HCT116 (cell line): ENCODE results near the gene LACTBL1. TPM values are rescaled to one million over a fixed set of nuclear protein-coding genes. Genes with fewer than 3 reads are reported as not detected.
"Not testable (repeated sequence)": the region's sequence is repeated elsewhere in the genome, so short reads cannot be mapped to it uniquely, and the experiment has no call there.

Experiments used
- ATAC-seq: fragments of 200-7000 bp; cut with Tn5 transposase; 2 replicates; pipeline ENCODE4 v1.9.1; 2020; ENCODE audit warnings: mild to moderate bottlenecking, moderate library complexity
- BruUV-seq: library from RNA; stranded (reverse); fragments of 400-500 nt; replicated peaks from 2 replicates; lab custom pipeline; 2021; lab: Mats Ljungman, UMichigan
- CTCF ChIA-PET: fragments of 300-600 bp; sonication (Branson Sonifier 250); formaldehyde crosslinking; loops from one replicate; lab custom pipeline; 2021; ENCODE audit warnings: antibody characterized with exemption; lab: Charles Lee
- POLR2A ChIA-PET: fragments of 300-600, 350-600 bp; sonication (Branson Sonifier 250); formaldehyde crosslinking; loops from one replicate; lab custom pipeline; 2021; ENCODE audit warnings: antibody characterized with exemption; lab: Charles Lee
- RAD21 ChIA-PET, 2 experiments: fragments of 300-600 bp; sonication (Branson Sonifier 250); formaldehyde crosslinking; loops; one replicate each; lab custom pipeline; 2023; ENCODE audit warnings: low total read pairs in 2 of 2; ENCODE audit not compliant: uncharacterized antibody in 2 of 2, unreplicated experiment in 2 of 2, low non-redundant PET in 1 of 2; lab: Charles Lee
- DNase-seq: peaks from one replicate; pipeline ENCODE4 v3.0.0-alpha.2; 2010; ENCODE audit warnings: low read depth, low spot score
- H2AFZ ChIP-seq: fragments of 200-600 bp; shearing (Covaris generic), sonication (generic); 2 replicates; pipeline ENCODE4 v1.6.1; 2017; ENCODE audit warnings: low read depth, mixed run types, mixed read lengths, antibody characterized with exemption, low read length; ENCODE audit not compliant: poor library complexity, severe bottlenecking
- H3K27ac ChIP-seq: 2 replicates; pipeline ENCODE4 v1.5.1; 2012; ENCODE audit warnings: low read depth, low read length
- H3K27me3 ChIP-seq: fragments of 200-600 bp; sonication (generic); 2 replicates; pipeline ENCODE4 v1.6.1; 2016; ENCODE audit warnings: mixed run types, low read length, mixed read lengths; ENCODE audit not compliant: insufficient read depth
- H3K36me3 ChIP-seq, 2 experiments: fragments of 200-500 bp in 1 of 2; fragments of 200-600 bp in 1 of 2; sonication (Bioruptor generic) in 1 of 2; sonication (generic) in 1 of 2; 2 replicates each; pipeline versions ENCODE4 v1.5.1 to v1.6.1; 2014 to 2016; ENCODE audit warnings: low read length in 2 of 2, inconsistent platforms in 1 of 2, mixed read lengths in 1 of 2, mixed run types in 1 of 2; ENCODE audit not compliant: insufficient read depth in 2 of 2, control insufficient read depth in 1 of 2
- H3K4me1 ChIP-seq, 2 experiments: fragments of 200-600 bp in 1 of 2; sonication (generic) in 1 of 2; 2 replicates each; pipeline versions ENCODE4 v1.5.1 to v1.6.1; 2012 to 2017; ENCODE audit warnings: low read length in 2 of 2, inconsistent platforms in 1 of 2, mild to moderate bottlenecking in 1 of 2, mixed read lengths in 1 of 2, mixed run types in 1 of 2, moderate library complexity in 1 of 2; ENCODE audit not compliant: insufficient read depth in 2 of 2, control insufficient read depth in 1 of 2
- H3K4me2 ChIP-seq: fragments of 200-600 bp; sonication (generic); 2 replicates; pipeline ENCODE4 v1.6.1; 2017; ENCODE audit warnings: mixed run types, low read length, mixed read lengths
- H3K4me3 ChIP-seq, 2 experiments: fragments of 200-600 bp in 1 of 2; sonication (generic) in 1 of 2; replicated peaks in 1 of 2; 2 replicates each; pipeline ENCODE4 v1.5.1; 2011 to 2016; ENCODE audit warnings: low read length in 2 of 2, control low read depth in 1 of 2, low read depth in 1 of 2, mild to moderate bottlenecking in 1 of 2, mixed read lengths in 1 of 2, mixed run types in 1 of 2
- H3K79me2 ChIP-seq: fragments of 200-600 bp; sonication (generic); 2 replicates; pipeline ENCODE4 v1.6.1; 2017; ENCODE audit warnings: mild to moderate bottlenecking, mixed run types, low read length, moderate library complexity, mixed read lengths; ENCODE audit not compliant: insufficient read depth
- H3K9ac ChIP-seq: fragments of 200-600 bp; sonication (generic); 2 replicates; pipeline ENCODE4 v1.6.1; 2016; ENCODE audit warnings: low read length, mixed read lengths
- H3K9me2 ChIP-seq: fragments of 200-600 bp; sonication (generic), shearing (Covaris generic); 2 replicates; pipeline ENCODE4 v1.6.1; 2017; ENCODE audit warnings: mixed run types, mild to moderate bottlenecking, moderate library complexity; ENCODE audit not compliant: insufficient read depth
- H3K9me3 ChIP-seq, 2 experiments: fragments of 200-500 bp in 1 of 2; fragments of 200-600 bp in 1 of 2; sonication (Bioruptor generic) in 1 of 2; sonication (generic) in 1 of 2; 2 replicates each; pipeline ENCODE4 v1.6.1; 2014 to 2017; ENCODE audit warnings: low read length in 2 of 2, mixed read lengths in 2 of 2, inconsistent platforms in 1 of 2, low read depth in 1 of 2, mild to moderate bottlenecking in 1 of 2, mixed run types in 1 of 2, moderate library complexity in 1 of 2; ENCODE audit not compliant: control insufficient read depth in 1 of 2, insufficient read depth in 1 of 2
- H4K20me1 ChIP-seq: fragments of 200-600 bp; sonication (generic), shearing (Covaris generic); 2 replicates; pipeline ENCODE4 v1.6.1; 2017; ENCODE audit warnings: mixed run types, mild to moderate bottlenecking, moderate library complexity; ENCODE audit not compliant: insufficient read depth
- CBX3 ChIP-seq: IDR thresholded peaks from 2 replicates; pipeline ENCODE4 v1.6.1; 2012; ENCODE audit warnings: low read depth
- SIN3A ChIP-seq: IDR thresholded peaks from 2 replicates; pipeline ENCODE4 v1.6.1; 2012; ENCODE audit warnings: low read depth
- SRF ChIP-seq: IDR thresholded peaks from 2 replicates; pipeline ENCODE4 v1.6.1; 2012; ENCODE audit warnings: low read depth
- YY1 ChIP-seq: IDR thresholded peaks from 2 replicates; pipeline ENCODE4 v1.6.1; 2011; ENCODE audit warnings: low read length, low read depth, moderate library complexity, mild to moderate bottlenecking; ENCODE audit not compliant: insufficient replicate concordance; ENCODE audit errors: extremely low read depth
- ZFX ChIP-seq: fragments of 450-650 bp; IDR thresholded peaks from 2 replicates; pipeline ENCODE4 v1.6.1; 2017
- intact Hi-C: fragments of 100-400 bp; cut with micrococcal nuclease; formaldehyde crosslinking; loops from 2 replicates; pipeline ENCODE4 v1.10.0; 2022
- total RNA-seq: library from RNA; stranded (reverse); gene quantifications from one replicate; pipeline ENCODE4 v1.2.1, GENCODE V29; 2021; ENCODE audit not compliant: unreplicated experiment
- TF ChIP-seq, protein P1 (sequence below): IDR thresholded peaks from 2 replicates; pipeline ENCODE4 v1.6.1; 2012

LACTBL1 gene
- total RNA-seq, 1 experiment from 2014 or later, result not detected

DNA sequence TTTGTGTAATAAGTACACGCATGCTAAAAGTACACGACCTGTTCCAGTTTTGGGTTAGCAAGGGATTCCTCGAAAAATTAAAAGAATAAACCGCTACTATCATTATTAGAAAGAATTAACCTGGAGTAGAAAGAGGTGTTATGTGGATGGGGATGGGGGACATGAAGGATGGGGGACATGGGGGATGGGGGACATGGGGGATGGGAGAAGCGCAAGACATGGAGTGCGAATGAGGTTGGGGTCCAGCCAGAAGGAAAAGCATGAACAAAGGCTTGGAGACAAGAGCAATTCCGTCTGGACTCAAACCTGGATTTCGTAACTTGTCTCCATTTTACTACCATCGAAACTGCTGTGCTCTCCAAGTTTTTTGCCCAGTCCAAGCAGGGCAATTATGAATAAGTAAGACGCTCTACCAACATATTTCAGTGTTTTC lies 46.0 kb upstream of the LACTBL1 start:
- peak; percentile 10 for ATAC-seq
- Histone ChIP-seq H2AFZ (peak overlapping the region; percentile 65), H3K27ac (peak overlapping the region; percentile 34), H3K4me1 (peaks cover 7 to 30% of the 10 kb centered on the region in 2 experiments; a peak in 3 of 4 replicates), H3K36me3 (no peaks in the 10 kb centered on the region; a peak in 1 of 4 replicates), H3K79me2 (peaks cover 47% of the 10 kb centered on the region)
- TF ChIP-seq YY1, result no peak
- TF ChIP-seq, protein P1, sequence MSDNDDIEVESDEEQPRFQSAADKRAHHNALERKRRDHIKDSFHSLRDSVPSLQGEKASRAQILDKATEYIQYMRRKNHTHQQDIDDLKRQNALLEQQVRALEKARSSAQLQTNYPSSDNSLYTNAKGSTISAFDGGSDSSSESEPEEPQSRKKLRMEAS, result no peak
- TF ChIP-seq CBX3, result no peak
- no peak for TF ChIP-seq ZFX
- TF ChIP-seq, all 23 proteins: peak for 0
- CTCF ChIA-PET, result no interaction called here
- H3K27me3 ChIP-seq, result no peaks in the 10 kb centered on the region
- peak overlapping the region; percentile 83 for H3K4me2 ChIP-seq
- BruUV-seq, result TSS peak; percentile 95
- POLR2A ChIA-PET, result interaction anchor here (0.7 to 1.0 kb wide), 2 partner anchors 19 to 150 kb away, joined by 3 read pairs; partner anchors contain the start of gene LUZP1
- peaks cover 19% of the 10 kb centered on the region; the same call in 1 of the 2 replicates for H4K20me1 ChIP-seq
- RAD21 ChIA-PET, result no interaction called here
- no peak for DNase-seq
- no peaks in the 10 kb centered on the region for H3K9me2 ChIP-seq
- intact Hi-C loops, result no loop called here
- peak overlapping the region; percentile 89 to 92 for H3K4me3 ChIP-seq
- H3K9me3 ChIP-seq, result no peaks in the 10 kb centered on the region
- peak overlapping the region; percentile 96 for H3K9ac ChIP-seq

DNA sequence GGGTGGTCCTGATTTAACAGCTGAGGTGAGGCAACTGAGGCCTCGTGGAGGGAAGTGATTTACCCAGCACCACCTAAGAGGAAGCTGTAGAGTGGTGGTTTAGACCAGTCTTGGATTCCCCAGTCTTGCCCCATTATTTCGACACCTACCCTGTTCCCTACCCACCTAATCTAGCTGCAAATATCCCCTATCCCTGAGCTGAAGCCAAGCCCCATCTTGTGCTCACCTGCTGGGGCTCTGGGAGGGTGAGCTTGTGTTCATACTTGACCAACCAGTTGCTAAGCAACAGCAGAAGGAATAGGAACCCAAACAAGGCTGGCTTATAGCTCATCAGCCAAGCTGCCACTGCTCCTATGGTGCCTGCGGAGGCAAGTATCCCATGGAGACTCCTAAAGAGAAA lies 41.0 kb upstream of the LACTBL1 start:
- Histone ChIP-seq H3K4me3 (no peak overlapping the region), H4K20me1 (no peaks in the 10 kb centered on the region), H3K27ac (no peak overlapping the region), H3K27me3 (no peaks in the 10 kb centered on the region), H3K36me3 (no peaks in the 10 kb centered on the region), H2AFZ (no peak overlapping the region), H3K79me2 (no peaks in the 10 kb centered on the region), H3K9ac (no peak overlapping the region), H3K4me2 (no peak overlapping the region), H3K9me2 (no peaks in the 10 kb centered on the region), H3K9me3 (no peaks in the 10 kb centered on the region), H3K4me1 (peaks cover 11 to 33% of the 10 kb centered on the region in 2 experiments; a peak in 3 of 4 replicates)
- POLR2A ChIA-PET, result no interaction called here
- no TSS peak for BruUV-seq
- intact Hi-C loops, result no loop called here
- CTCF ChIA-PET, result no interaction called here
- RAD21 ChIA-PET, result no interaction called here
- ATAC-seq (no peak), DNase-seq (no peak)
- TF ChIP-seq SIN3A (no peak), SRF (no peak)
- TF ChIP-seq, protein P1, result no peak

DNA sequence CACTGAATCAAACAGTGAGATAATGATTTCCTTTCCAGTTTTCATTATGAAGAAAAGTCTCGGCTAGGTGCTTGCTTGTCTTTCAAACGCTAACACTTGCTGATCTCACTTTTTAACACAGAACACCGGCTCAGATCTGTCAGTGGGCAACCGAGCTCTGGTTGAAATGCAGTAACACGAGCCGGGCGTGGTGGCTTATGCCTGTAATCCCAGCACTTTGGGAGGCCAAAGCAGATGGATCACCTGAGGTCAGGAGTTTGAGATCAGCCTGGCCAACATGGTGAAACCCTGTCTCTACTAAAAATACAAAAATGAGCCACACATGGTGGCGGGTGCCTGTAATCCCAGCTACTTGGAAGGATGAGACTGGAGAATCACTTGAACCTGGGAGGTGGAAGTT lies 37.4 kb upstream of the LACTBL1 start:
- H3K27ac ChIP-seq, H3K4me3 ChIP-seq, H3K9me3 ChIP-seq, ATAC-seq, H3K27me3 ChIP-seq, RAD21 ChIA-PET, BruUV-seq, H3K9me2 ChIP-seq, H4K20me1 ChIP-seq, DNase-seq, CTCF ChIA-PET, H3K9ac ChIP-seq, intact Hi-C loops, H3K36me3 ChIP-seq, H3K79me2 ChIP-seq, H2AFZ ChIP-seq: not testable (repeated sequence)
- Histone ChIP-seq H3K4me1 (peaks cover 8 to 26% of the 10 kb centered on the region in 2 experiments; a peak in 3 of 4 replicates), H3K4me2 (peak overlapping the region; percentile 71)
- POLR2A ChIA-PET, result interaction anchor here (2.4 kb wide), 1 partner anchor 9 kb away, joined by 6 read pairs; the partner anchor contains the start of gene KDM1A
